AG04449 (cell line): ENCODE data around the gene SLC8A2.

Source experiments
- CTCF ChIA-PET: fragments of 350-600 bp; formaldehyde crosslinking; extraction: SDS; loops from one replicate; lab custom pipeline; 2021; ENCODE audit warnings: antibody characterized with exemption; lab: Yijun Ruan, JAX
- POLR2A ChIA-PET: fragments of 400-600, 350-600 bp; formaldehyde crosslinking; extraction: SDS; loops from one replicate; lab custom pipeline; 2020; ENCODE audit warnings: antibody characterized with exemption, inconsistent platforms; lab: Yijun Ruan, JAX
- DNase-seq: peaks from one replicate; pipeline ENCODE4 v3.0.0-alpha.2; 2010; ENCODE audit warnings: low read depth, low spot score
- H3K4me3 ChIP-seq: 2 replicates; pipeline ENCODE4 v1.5.1; 2011; ENCODE audit warnings: low read depth, mild to moderate bottlenecking, control low read depth, low read length
- TF ChIP-seq, protein P1 (sequence below): IDR thresholded peaks from one replicate; pipeline ENCODE4 v1.5.1; 2011; ENCODE audit warnings: mild to moderate bottlenecking, moderate library complexity, low read length, control low read depth, inconsistent platforms; ENCODE audit not compliant: insufficient read depth; ENCODE audit errors: missing control alignments

SLC8A2 gene

DNA sequence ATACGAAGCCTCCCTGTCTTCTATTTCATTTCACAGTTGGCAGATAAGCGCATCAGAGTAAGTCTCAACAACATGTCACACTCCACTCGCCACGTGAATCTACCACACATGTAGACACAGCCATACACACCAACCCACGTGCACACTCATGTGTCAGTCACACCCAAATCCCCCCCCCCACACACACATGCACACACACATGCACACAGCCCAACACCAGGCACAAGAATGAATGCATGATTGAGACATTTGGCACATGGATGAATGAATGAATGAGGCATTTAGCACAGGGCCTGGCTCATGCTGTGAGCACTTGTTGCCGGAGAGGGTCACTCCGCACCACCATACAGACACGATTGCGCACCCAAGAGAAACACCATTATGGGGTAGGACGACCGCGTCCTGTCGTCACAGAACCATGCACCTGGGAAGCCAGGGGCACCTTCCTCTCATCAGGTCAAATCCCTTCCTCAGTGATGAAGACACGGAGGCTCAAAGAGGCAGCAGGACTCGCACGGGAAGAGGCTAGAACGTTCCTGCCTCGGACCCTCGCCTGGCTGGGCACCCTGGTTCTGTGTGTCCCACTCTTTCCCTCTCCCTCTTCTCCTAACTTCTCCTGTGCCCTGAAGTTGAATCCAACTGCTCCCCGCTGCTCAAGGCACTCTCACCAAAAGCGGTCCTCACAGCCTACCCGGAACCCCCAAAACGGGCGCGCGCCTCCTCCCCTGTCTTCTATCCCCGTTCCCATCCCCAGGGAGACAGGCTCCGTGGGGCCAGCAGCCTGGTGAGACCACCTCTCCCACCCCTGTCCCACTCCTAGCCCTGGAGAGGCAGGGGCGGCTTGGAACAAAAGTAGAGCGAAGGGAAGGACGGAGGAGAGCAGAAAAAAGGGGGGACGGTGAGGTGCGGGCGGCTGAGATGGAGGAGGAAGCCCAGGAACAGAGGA, 53.7 kb downstream of the SLC8A2 start:
- CTCF ChIA-PET, result interaction anchor here (0.9 to 1.8 kb wide), 4 partner anchors 18 to 27 kb away, joined by 3 to 6 read pairs (median 4); no protein-coding TSS in a partner anchor
- TF ChIP-seq, protein P1, sequence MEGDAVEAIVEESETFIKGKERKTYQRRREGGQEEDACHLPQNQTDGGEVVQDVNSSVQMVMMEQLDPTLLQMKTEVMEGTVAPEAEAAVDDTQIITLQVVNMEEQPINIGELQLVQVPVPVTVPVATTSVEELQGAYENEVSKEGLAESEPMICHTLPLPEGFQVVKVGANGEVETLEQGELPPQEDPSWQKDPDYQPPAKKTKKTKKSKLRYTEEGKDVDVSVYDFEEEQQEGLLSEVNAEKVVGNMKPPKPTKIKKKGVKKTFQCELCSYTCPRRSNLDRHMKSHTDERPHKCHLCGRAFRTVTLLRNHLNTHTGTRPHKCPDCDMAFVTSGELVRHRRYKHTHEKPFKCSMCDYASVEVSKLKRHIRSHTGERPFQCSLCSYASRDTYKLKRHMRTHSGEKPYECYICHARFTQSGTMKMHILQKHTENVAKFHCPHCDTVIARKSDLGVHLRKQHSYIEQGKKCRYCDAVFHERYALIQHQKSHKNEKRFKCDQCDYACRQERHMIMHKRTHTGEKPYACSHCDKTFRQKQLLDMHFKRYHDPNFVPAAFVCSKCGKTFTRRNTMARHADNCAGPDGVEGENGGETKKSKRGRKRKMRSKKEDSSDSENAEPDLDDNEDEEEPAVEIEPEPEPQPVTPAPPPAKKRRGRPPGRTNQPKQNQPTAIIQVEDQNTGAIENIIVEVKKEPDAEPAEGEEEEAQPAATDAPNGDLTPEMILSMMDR, result no peak
- POLR2A ChIA-PET, result no interaction called here

DNA sequence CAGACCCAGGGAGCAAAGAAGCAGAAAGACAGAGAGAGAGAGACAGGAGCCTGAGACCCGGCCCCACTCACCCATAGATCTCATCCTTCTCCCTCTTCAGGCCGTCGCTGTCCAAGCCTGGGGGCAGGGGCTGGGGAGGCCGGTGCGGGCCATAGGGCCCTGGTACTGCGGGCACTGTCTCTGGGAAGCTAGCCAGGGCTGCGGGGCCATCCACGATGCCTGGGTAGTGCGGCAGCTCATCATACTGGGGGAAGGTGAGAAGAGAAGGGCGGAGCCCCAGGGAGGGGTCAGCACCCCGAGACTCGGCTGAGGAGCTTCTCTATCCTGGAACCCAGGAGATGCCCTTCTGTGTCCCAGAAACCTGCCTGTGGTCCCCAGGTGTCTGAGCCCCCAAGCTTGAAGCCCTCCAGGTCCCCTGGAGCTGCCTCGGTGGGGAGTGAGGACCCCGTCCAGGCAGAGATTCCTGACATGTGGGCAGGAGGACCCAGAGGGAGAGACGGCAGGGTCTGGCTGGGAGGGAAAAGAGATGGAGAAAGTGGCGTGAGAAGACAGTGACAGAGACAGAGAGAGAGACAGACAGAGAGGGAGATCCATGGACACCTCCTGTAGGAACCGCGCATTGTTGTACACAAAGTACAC, 54.5 kb downstream of the SLC8A2 start:
- H3K4me3 ChIP-seq, result peak overlapping the region; percentile 67
- TF ChIP-seq, protein P1, result no peak
- CTCF ChIA-PET, result interaction anchor here (1.1 to 1.2 kb wide), 2 partner anchors 25 to 26 kb away, joined by 3 to 6 read pairs; no protein-coding TSS in a partner anchor

More for the DNA sequence above, 53.7 kb downstream of the SLC8A2 start:
- DNase-seq, result no peak
- H3K4me3 ChIP-seq, result peak overlapping the region; percentile 67

DNA sequence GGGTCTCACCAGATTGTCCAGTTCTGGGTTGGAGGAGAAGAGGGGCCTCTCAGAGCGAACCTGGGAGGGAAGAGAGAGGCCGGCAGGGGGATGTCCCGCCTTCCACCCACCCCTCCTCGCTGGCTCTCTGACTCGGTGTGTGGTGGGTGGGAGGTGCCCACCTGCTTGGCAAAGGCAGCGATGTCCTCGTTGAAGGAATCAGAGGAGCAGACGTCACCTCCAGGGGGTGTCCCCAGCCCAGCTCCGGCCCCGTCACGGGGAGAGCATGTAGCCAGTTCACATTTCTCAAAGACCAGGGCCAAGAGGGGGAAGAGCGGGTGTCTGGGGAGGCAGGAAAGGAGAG, 55.1 kb downstream of the SLC8A2 start:
- ChIA-PET POLR2A (no interaction called here), CTCF (interaction anchor here (1.1 to 1.6 kb wide), 3 partner anchors 24 to 25 kb away, joined by 3 to 11 read pairs (median 6); no protein-coding TSS in a partner anchor)
- TF ChIP-seq, protein P1, result no peak
- no peak for DNase-seq
- no peak overlapping the region for H3K4me3 ChIP-seq

More for the DNA sequence above, 54.5 kb downstream of the SLC8A2 start:
- POLR2A ChIA-PET, result no interaction called here
- DNase-seq, result no peak

DNA sequence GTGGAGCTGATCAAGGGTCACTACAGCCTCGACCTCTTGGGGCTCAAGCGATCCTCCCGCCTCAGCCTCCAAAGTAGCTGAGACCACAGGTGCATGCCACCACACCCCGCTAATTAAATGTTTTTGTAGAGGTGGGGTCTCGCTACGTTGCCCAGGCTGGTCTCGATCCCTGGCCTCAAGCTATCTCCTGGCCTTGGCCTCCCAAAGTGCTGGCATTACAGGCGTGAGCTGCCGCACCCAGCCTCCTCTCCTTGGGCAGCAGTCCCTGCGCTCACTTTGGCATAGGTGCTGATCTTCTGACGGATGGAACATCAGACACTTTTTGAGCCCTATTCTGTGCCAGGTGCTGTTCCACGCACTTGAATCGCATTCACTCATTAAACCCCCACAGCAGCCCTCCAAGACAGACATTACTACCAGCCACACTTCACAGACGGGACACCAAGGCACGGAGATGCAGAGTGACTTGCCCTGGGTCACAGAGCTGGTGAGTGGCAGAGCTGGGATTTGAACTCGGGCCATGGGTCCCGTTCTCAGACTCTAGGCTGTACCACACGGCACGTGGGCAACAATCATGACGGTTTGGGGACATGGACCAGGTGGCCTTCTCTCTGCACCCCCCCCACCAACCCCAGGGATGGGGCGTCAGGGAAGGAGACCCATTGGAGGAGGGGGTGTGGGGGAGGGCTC, 55.6 kb downstream of the SLC8A2 start:
- ChIA-PET CTCF (interaction anchor here (0.7 to 1.6 kb wide), 4 partner anchors 11 to 110 kb away, joined by 3 to 11 read pairs (median 3); no protein-coding TSS in a partner anchor), POLR2A (no interaction called here)
- no peak overlapping the region for H3K4me3 ChIP-seq
- no peak for DNase-seq
- TF ChIP-seq, protein P1, result no peak

DNA sequence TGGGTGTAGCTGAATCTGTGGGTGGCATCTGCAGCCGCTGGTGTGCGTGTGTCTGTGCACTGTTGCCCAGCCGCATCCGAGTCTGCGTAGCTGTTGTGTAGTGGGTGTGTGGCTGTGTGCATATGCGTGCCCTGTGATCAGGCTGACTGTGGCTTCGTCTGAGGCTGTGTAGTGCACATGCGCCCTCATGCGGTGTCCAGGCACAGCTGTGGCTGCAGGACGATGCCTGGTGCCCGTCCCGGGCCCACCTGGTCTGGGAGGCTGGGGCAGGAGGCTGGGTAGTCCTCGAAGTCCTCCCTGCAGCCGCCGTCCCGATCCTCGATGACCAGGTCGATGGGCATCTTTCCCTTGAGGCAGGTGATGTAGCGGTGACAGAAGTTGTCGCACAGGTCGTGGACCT, 57.2 kb downstream of the SLC8A2 start:
- no peak for DNase-seq
- no peak overlapping the region for H3K4me3 ChIP-seq
- ChIA-PET CTCF (interaction anchor here (2.5 kb wide), 1 partner anchor 23 kb away, joined by 7 read pairs; no protein-coding TSS in a partner anchor), POLR2A (interaction anchor here (1.0 kb wide), 1 partner anchor 114 kb away, joined by 3 read pairs; no protein-coding TSS in a partner anchor)
- TF ChIP-seq, protein P1, result peak; percentile 22
